LNCaP clone FGC (cell line): ENCODE results near the gene KIF1A.

Source experiments
- DNase-seq: peaks from one replicate; pipeline ENCODE4 v3.0.0-alpha.2; 2011; ENCODE audit warnings: low read depth
- H3K4me3 ChIP-seq: 2 replicates; pipeline ENCODE4 v1.5.1; 2011; ENCODE audit warnings: mild to moderate bottlenecking, low read depth, low read length, control low read depth
- TF ChIP-seq, protein P1 (sequence below): IDR thresholded peaks from 2 replicates; pipeline ENCODE4 v1.5.1; 2012; ENCODE audit warnings: mild to moderate bottlenecking; ENCODE audit not compliant: control insufficient read depth, insufficient read depth; ENCODE audit errors: extremely low read depth

KIF1A gene

GRCh38 chr2:240816584-240817495 is 3.2 kb downstream of the KIF1A start:
- DNase-seq, result no peak
- TF ChIP-seq, protein P1, sequence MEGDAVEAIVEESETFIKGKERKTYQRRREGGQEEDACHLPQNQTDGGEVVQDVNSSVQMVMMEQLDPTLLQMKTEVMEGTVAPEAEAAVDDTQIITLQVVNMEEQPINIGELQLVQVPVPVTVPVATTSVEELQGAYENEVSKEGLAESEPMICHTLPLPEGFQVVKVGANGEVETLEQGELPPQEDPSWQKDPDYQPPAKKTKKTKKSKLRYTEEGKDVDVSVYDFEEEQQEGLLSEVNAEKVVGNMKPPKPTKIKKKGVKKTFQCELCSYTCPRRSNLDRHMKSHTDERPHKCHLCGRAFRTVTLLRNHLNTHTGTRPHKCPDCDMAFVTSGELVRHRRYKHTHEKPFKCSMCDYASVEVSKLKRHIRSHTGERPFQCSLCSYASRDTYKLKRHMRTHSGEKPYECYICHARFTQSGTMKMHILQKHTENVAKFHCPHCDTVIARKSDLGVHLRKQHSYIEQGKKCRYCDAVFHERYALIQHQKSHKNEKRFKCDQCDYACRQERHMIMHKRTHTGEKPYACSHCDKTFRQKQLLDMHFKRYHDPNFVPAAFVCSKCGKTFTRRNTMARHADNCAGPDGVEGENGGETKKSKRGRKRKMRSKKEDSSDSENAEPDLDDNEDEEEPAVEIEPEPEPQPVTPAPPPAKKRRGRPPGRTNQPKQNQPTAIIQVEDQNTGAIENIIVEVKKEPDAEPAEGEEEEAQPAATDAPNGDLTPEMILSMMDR, result no peak
- H3K4me3 ChIP-seq, result no peak overlapping the region

GRCh38 chr2:240815761-240816583 is 4.0 kb downstream of the KIF1A start:
- no peak for DNase-seq
- no peak overlapping the region for H3K4me3 ChIP-seq
- TF ChIP-seq, protein P1, result no peak

GRCh38 chr2:240814946-240815760 is 4.9 kb downstream of the KIF1A start:
- TF ChIP-seq, protein P1, result no peak
- no peak overlapping the region for H3K4me3 ChIP-seq
- DNase-seq, result no peak

DNA sequence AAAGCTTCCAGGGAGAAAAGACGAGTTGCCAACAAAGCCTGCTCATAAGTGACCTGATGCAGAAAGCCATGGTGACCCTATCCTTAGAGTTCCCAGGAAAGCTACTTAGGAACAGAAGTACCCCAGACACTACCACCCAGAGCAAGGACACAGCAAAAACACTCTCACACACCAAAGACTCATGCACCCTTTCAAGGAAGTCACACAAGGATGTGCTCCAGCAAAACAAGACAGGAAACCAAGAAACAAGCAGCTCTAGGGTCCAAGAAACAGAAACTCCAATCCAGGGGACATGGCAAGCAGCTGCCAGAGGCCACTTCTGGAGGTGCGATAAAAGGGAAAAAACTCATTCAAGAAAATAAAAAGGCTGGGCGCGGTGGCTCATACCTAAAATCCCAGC is 5.7 kb downstream of the KIF1A start:
- DNase-seq, result no peak
- TF ChIP-seq, protein P1, result no peak
- no peak overlapping the region for H3K4me3 ChIP-seq

DNA sequence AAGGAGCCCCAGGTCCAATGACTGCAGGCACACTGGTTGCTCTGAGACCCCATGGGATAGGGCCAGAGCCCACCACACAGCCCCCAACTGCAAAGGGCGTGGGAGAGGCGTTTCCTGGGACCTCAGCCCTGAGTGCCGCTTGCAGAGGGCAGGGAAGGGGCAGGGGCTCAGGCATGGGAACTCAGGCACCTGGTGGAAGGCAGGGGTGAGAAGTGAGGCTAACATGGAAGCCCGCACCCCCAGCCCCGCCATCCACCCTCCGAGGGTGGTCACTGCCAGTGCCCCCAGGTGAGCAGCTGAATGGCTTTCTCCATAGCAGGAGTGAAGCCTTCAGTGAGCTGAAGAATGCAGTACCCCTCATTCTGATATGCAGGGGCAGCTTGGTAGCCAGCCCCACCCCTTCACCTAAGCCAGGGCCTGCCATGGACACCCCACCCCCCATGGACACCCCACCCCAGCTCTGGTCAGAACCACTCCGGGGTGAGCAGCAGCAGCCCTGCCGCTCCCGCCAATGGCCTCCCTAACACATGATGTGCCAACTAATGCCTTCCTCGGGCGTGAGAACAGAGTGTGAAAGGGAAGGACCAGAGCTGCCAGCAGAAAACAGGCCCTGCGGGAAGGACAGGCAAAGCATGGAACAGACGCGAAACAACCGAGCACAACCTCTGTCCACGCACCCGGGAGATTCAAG is 6.6 kb downstream of the KIF1A start:
- TF ChIP-seq, protein P1, result no peak
- no peak for DNase-seq
- no peak overlapping the region for H3K4me3 ChIP-seq

GRCh38 chr2:240812721-240813120 is 7.3 kb downstream of the KIF1A start:
- TF ChIP-seq, protein P1, result no peak
- no peak for DNase-seq
- no peak overlapping the region for H3K4me3 ChIP-seq
